DOHH2 (cell line): Measurements from ENCODE around the gene UBASH3B.

Source experiments
- H3F3A ChIP-seq: fragments of 200-600 bp; sonication (generic), shearing (Covaris generic); 2 replicates; pipeline ENCODE4 v1.6.0; 2016; ENCODE audit warnings: antibody characterized with exemption, mild to moderate bottlenecking; ENCODE audit not compliant: control insufficient read depth, insufficient read depth
- H3K27ac ChIP-seq: fragments of 200-600 bp; sonication (generic); 2 replicates; pipeline ENCODE4 v1.5.1; 2014; ENCODE audit warnings: low read depth, mild to moderate bottlenecking, low read length, moderate library complexity
- H3K27me3 ChIP-seq: fragments of 200-600 bp; sonication (generic); 2 replicates; pipeline ENCODE4 v1.6.1; 2014; ENCODE audit warnings: mild to moderate bottlenecking, low read length, mixed read lengths; ENCODE audit not compliant: control insufficient read depth
- H3K36me3 ChIP-seq: fragments of 200-600 bp; sonication (generic); 2 replicates; pipeline ENCODE4 v1.6.1; 2014; ENCODE audit warnings: mild to moderate bottlenecking, low read length, moderate library complexity, mixed read lengths; ENCODE audit not compliant: control insufficient read depth
- H3K4me1 ChIP-seq: fragments of 200-600 bp; sonication (generic); 2 replicates; pipeline ENCODE4 v1.6.1; 2014; ENCODE audit warnings: mild to moderate bottlenecking, low read length, mixed read lengths; ENCODE audit not compliant: control insufficient read depth
- H3K4me2 ChIP-seq: fragments of 200-600 bp; sonication (generic); 2 replicates; pipeline ENCODE4 v1.6.0; 2014; ENCODE audit warnings: mild to moderate bottlenecking, low read length, moderate library complexity
- H3K4me3 ChIP-seq: fragments of 200-600 bp; sonication (generic); 2 replicates; pipeline ENCODE4 v1.5.1; 2014; ENCODE audit warnings: mild to moderate bottlenecking, low read length, mixed read lengths
- H3K79me2 ChIP-seq: fragments of 200-600 bp; sonication (generic); 2 replicates; pipeline ENCODE4 v1.6.1; 2014; ENCODE audit warnings: mild to moderate bottlenecking, low read length, mixed read lengths; ENCODE audit not compliant: control insufficient read depth
- H3K9me2 ChIP-seq: fragments of 200-600 bp; sonication (generic); replicated peaks from 2 replicates; pipeline ENCODE4 v1.6.1; 2014; ENCODE audit warnings: mild to moderate bottlenecking, low read length, mixed read lengths; ENCODE audit not compliant: control insufficient read depth
- H3K9me3 ChIP-seq: fragments of 200-600 bp; sonication (generic); 2 replicates; pipeline ENCODE4 v1.6.1; 2014; ENCODE audit warnings: antibody characterized with exemption, low read length, mixed read lengths; ENCODE audit not compliant: control insufficient read depth, insufficient read depth
- H4K20me1 ChIP-seq: fragments of 200-600 bp; sonication (generic); 2 replicates; pipeline ENCODE4 v1.6.0; 2014; ENCODE audit warnings: low read depth, mild to moderate bottlenecking, antibody characterized with exemption, low read length, moderate library complexity; ENCODE audit not compliant: control insufficient read depth, insufficient read depth
- CTCF ChIP-seq: fragments of 200-600 bp; sonication (generic); IDR thresholded peaks from one replicate; pipeline ENCODE4 v1.5.1; 2014; ENCODE audit warnings: antibody characterized with exemption, mild to moderate bottlenecking, low read depth, low read length; ENCODE audit not compliant: poor library complexity, severe bottlenecking
- EZH2phosphoT487 ChIP-seq: fragments of 200-600 bp; sonication (generic); IDR thresholded peaks from 2 replicates; pipeline ENCODE4 v1.6.1; 2017; ENCODE audit warnings: borderline replicate concordance, mild to moderate bottlenecking, antibody characterized with exemption, low read length, moderate library complexity, mixed read lengths

The UBASH3B gene

GRCh38 chr11:122653916-122654585 is 1.5 kb upstream of the UBASH3B start:
- no peak for TF ChIP-seq CTCF
- TF ChIP-seq EZH2phosphoT487, result no peak

DNA sequence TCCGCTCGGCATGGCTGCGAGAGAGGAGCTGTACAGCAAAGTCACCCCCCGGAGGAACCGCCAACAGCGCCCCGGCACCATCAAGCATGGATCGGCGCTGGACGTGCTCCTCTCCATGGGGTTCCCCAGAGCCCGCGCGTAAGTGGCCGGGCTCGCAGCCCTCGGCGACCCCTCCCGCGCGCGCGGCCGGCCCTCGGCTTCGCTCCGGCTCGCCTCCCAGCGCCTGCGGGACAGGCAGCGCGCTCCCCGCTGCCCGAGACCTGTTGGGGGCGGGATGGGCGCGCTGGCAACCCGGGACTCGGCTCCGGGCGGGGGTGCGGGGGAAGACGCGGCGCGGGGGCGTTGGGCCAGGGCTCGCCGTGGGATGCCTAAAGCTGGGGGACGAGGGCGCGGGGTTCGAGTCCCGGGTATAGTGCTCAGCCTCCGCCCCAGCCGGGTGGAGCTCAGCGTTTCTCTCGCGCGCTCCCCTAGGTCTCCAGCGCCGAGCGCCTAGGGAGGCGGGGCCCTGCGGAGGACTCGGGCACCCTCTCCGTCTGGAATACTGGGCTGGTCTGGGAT is 630 bp downstream of the UBASH3B start:
- Histone ChIP-seq H3K4me2 (peak overlapping the region; percentile 78), H3K27ac (peak overlapping the region; percentile 45), H4K20me1 (no peaks in the 10 kb centered on the region), H3K27me3 (no peaks in the 10 kb centered on the region), H3F3A (0 out of 2 replicates have a peak, but pooled peaks cover 2% of the 10 kb centered on the region), H3K9me2 (no peaks in the 10 kb centered on the region), H3K79me2 (peaks cover 54% of the 10 kb centered on the region), H3K4me3 (peak overlapping the region; percentile 89), H3K9me3 (no peaks in the 10 kb centered on the region), H3K36me3 (peaks cover 10% of the 10 kb centered on the region), H3K4me1 (peaks cover 55% of the 10 kb centered on the region)
- no peak for TF ChIP-seq CTCF
- TF ChIP-seq EZH2phosphoT487, result no peak

More at GRCh38 chr11:122653916-122654585, 1.5 kb upstream of the UBASH3B start:
- no peaks in the 10 kb centered on the region for H4K20me1 ChIP-seq
- no peak overlapping the region for H3K4me2 ChIP-seq
- H3K79me2 ChIP-seq, result peaks cover 33% of the 10 kb centered on the region
- no peak overlapping the region for H3K27ac ChIP-seq
- H3K36me3 ChIP-seq, result peaks cover 10% of the 10 kb centered on the region
- H3K9me2 ChIP-seq, result no peaks in the 10 kb centered on the region
- H3K4me3 ChIP-seq, result no peak overlapping the region
- no peaks in the 10 kb centered on the region for H3K9me3 ChIP-seq
- no peaks in the 10 kb centered on the region for H3F3A ChIP-seq
- H3K27me3 ChIP-seq, result no peaks in the 10 kb centered on the region
- H3K4me1 ChIP-seq, result peaks cover 34% of the 10 kb centered on the region

GRCh38 chr11:122656631-122657101 is 1.1 kb downstream of the UBASH3B start:
- Histone ChIP-seq H3K4me1 (peaks cover 60% of the 10 kb centered on the region), H3K36me3 (peaks cover 10% of the 10 kb centered on the region), H3F3A (0 out of 2 replicates have a peak, but pooled peaks cover 2% of the 10 kb centered on the region), H3K9me2 (no peaks in the 10 kb centered on the region), H3K27me3 (no peaks in the 10 kb centered on the region), H4K20me1 (no peaks in the 10 kb centered on the region), H3K4me2 (peak overlapping the region; percentile 78), H3K79me2 (peaks cover 59% of the 10 kb centered on the region), H3K4me3 (peak overlapping the region; percentile 89), H3K27ac (peak overlapping the region; percentile 45), H3K9me3 (no peaks in the 10 kb centered on the region)
- TF ChIP-seq EZH2phosphoT487 (no peak), CTCF (peak; percentile 23)
